ENCODE data around the gene SH2D7.

GRCh38 chr15:78063970-78064385 is 28.4 kb upstream of the SH2D7 start:
- TF ChIP-seq EZH2 (IDR thresholded peaks at IDR 0.05; ENCODE audit: borderline replicate concordance, low read depth, low read length, poor library complexity, severe bottlenecking), result no peak
- no peak for TF ChIP-seq CTCF (conservative IDR thresholded peaks at IDR 0.05; ENCODE audit: low read depth, low read length)
